HepG2 (cell line): ENCODE results near the gene MYH7B. TPM values are rescaled to one million over a fixed set of nuclear protein-coding genes. Genes with fewer than 3 reads are reported as not detected.

Experiments used
- HMG20A ChIP-seq: IDR thresholded peaks from 2 replicates; pipeline ENCODE4 v1.6.1; 2016; ENCODE audit warnings: borderline replicate concordance
- HMGA1 ChIP-seq: sonication (generic); formaldehyde crosslinking; conservative IDR thresholded peaks from 2 replicates; pipeline ENCODE4 v1.4.0; 2020; ENCODE audit warnings: missing genetic modification reagents
- HMGXB4 ChIP-seq, 2 experiments: sonication (generic) in 1 of 2; formaldehyde crosslinking in 1 of 2; IDR thresholded peaks; 2 replicates each; pipeline versions ENCODE4 v1.4.0 to v1.6.1; 2018 to 2020; ENCODE audit warnings: missing genetic modification reagents in 2 of 2, borderline replicate concordance in 1 of 2, low read depth in 1 of 2, mild to moderate bottlenecking in 1 of 2, missing biosample characterization in 1 of 2
- IRX3 ChIP-seq: sonication (generic); formaldehyde crosslinking; IDR thresholded peaks from 2 replicates; pipeline ENCODE4 v1.8.1; 2023; ENCODE audit warnings: mild to moderate bottlenecking, low read depth, missing genetic modification reagents, borderline replicate concordance
- JARID2 ChIP-seq: sonication (generic); formaldehyde crosslinking; IDR thresholded peaks from 2 replicates; pipeline ENCODE4 v1.8.1; 2023; ENCODE audit warnings: missing genetic modification reagents, inconsistent platforms; ENCODE audit not compliant: insufficient replicate concordance
- PITX1 ChIP-seq: sonication (generic); formaldehyde crosslinking; IDR thresholded peaks from 2 replicates; pipeline ENCODE4 v1.5.1; 2020; ENCODE audit warnings: mild to moderate bottlenecking, missing genetic modification reagents
- RFXANK ChIP-seq: IDR thresholded peaks from 2 replicates; pipeline ENCODE4 v1.6.1; 2016
- SP5 ChIP-seq: IDR thresholded peaks from 2 replicates; pipeline ENCODE4 v1.6.1; 2016; ENCODE audit warnings: low read depth, borderline replicate concordance
- ZNF333 ChIP-seq: sonication (generic); formaldehyde crosslinking; IDR thresholded peaks from 2 replicates; pipeline ENCODE4 v1.4.0; 2020; ENCODE audit warnings: mild to moderate bottlenecking, missing genetic modification reagents, borderline replicate concordance
- ZNF33A ChIP-seq: sonication (generic); formaldehyde crosslinking; IDR thresholded peaks from 2 replicates; pipeline ENCODE4 v1.5.1; 2020; ENCODE audit warnings: missing genetic modification reagents, mild to moderate bottlenecking, moderate library complexity, borderline replicate concordance
- ZNF350 ChIP-seq: sonication (generic); formaldehyde crosslinking; IDR thresholded peaks from 2 replicates; pipeline ENCODE4 v1.4.0; 2020; ENCODE audit warnings: mild to moderate bottlenecking, low read depth, missing genetic modification reagents, borderline replicate concordance
- ZNF367 ChIP-seq: sonication (generic); formaldehyde crosslinking; IDR thresholded peaks from 2 replicates; pipeline ENCODE4 v1.4.0; 2020; ENCODE audit warnings: missing genetic modification reagents, borderline replicate concordance
- ZNF674 ChIP-seq: sonication (generic); formaldehyde crosslinking; IDR thresholded peaks from 2 replicates; pipeline ENCODE4 v1.5.0; 2020; ENCODE audit warnings: low read depth, mild to moderate bottlenecking, missing genetic modification reagents
- ZNF766 ChIP-seq: sonication (generic); formaldehyde crosslinking; IDR thresholded peaks from 2 replicates; pipeline ENCODE4 v1.5.0; 2020; ENCODE audit warnings: missing genetic modification reagents, borderline replicate concordance
- ZNF841 ChIP-seq: sonication (generic); formaldehyde crosslinking; IDR thresholded peaks from 2 replicates; pipeline ENCODE4 v1.8.1; 2023; ENCODE audit warnings: missing genetic modification reagents, borderline replicate concordance
- polyA plus RNA-seq, 8 experiments: library from polyadenylated mRNA; depleted of rRNA in 3 of 8; stranded (reverse) in 7 of 8; unstranded in 1 of 8; fragments of >200 nt; fragmentation: Illumina TruSeq in 4 of 8; extraction: Trizol in 4 of 8; gene quantifications; 2 replicates each; pipeline versions ENCODE4 v1.2.1 to v1.2.3, GENCODE V29; 2011 to 2016; ENCODE audit warnings: low read depth in 4 of 8, missing spikeins in 1 of 8, mixed read lengths in 1 of 8; ENCODE audit not compliant: insufficient read depth in 1 of 8
- total RNA-seq, 5 experiments: library from RNA; depleted of rRNA; stranded (reverse); fragments of >200 nt; fragmentation: Illumina TruSeq; extraction: Trizol; gene quantifications; 2 replicates each; pipeline ENCODE4 v1.2.3, GENCODE V29; 2016; ENCODE audit warnings: low read depth in 1 of 5

MYH7B gene
- total and polyA plus RNA-seq, 2 of the 13 experiments (the other 11 are each of a cell fraction or from before 2014, with no cell fraction given) = 0.05 to 0.20 TPM

DNA sequence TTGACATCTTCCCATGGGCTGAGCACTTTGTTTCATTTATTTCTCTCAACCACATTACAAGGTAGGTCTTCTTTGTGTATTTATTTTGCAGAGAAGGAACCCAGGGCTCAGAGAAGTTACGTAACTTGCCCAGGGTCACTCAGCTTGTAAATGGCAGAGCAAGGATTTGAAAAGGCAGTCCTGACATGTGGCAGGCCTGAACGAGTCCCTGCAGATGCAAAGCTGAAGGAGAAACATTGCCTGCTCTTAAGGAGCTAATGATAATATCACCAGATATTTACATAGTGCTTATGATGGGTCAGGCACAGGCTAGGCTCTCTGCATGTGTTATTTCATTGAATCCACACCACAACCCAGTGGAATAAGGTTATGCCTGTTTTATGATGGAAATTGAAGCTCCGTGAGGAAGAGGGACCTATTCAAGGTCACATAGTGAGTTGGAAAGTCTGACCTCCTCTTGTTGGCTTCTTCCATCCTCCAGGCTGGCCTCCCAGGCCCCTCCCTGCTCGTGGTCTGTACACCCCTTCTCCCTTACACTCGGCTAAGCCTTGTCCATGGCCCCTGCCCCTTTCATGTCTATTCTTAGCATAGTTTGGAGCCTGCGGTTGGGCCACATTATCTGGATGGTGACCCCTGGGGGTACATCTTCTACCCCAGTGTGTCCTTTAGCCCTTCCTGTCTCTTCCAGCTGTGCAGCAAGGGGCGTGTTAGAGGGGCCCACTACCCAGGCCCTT, 12.5 kb downstream of the MYH7B start (continued):
- TF ChIP-seq HMGXB4 (CRISPR knock-in tag; IDR thresholded peaks at IDR 0.05; ENCODE audit: borderline replicate concordance in 1 of 2, low read depth in 1 of 2) (no peak), HMG20A (CRISPR knock-in tag) (no peak), SP5 (CRISPR knock-in tag) (no peak), ZNF333 (CRISPR knock-in tag) (no peak), RFXANK (CRISPR knock-in tag) (no peak), ZNF367 (CRISPR knock-in tag) (no peak), JARID2 (CRISPR knock-in tag) (no peak), ZNF766 (CRISPR knock-in tag) (no peak), ZNF33A (CRISPR knock-in tag) (no peak), ZNF350 (CRISPR knock-in tag) (no peak), ZNF841 (CRISPR knock-in tag) (no peak), PITX1 (CRISPR knock-in tag) (no peak), ZNF674 (CRISPR knock-in tag) (no peak), HMGA1 (CRISPR knock-in tag) (no peak), IRX3 (CRISPR knock-in tag) (no peak)
- TF ChIP-seq, all 625 proteins: peak for 7
